ENCODE data around the gene DNAJC18.

DNAJC18 gene

DNA sequence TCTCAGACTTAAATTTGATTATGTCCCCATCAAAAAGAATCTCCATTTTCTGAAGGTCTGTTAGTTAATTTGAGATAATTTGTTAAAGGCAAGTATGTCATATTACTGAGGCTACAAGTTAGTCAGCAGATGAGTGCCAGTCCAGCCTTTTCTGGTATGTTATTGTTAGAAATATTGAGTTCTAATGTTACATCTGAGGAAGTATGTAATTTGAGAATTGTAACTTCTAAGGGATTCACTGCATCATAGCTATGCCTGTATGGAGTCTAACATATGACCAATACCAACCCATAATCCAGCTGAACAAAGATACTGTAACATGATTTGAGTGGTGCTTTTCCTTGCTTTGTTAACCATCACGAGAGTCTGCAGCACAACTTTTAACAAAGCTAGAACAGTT is 70.1 kb downstream of the DNAJC18 start:
- no peak for DNase-seq (ENCODE audit: low read depth in 2 of 2)

GRCh38 chr5:139368613-139369012 is 70.7 kb downstream of the DNAJC18 start:
- DNase-seq (ENCODE audit: low read depth in 2 of 2), result no peak

GRCh38 chr5:139364466-139364865 is 74.9 kb downstream of the DNAJC18 start:
- no peak for DNase-seq (ENCODE audit: low read depth in 2 of 2)

DNA sequence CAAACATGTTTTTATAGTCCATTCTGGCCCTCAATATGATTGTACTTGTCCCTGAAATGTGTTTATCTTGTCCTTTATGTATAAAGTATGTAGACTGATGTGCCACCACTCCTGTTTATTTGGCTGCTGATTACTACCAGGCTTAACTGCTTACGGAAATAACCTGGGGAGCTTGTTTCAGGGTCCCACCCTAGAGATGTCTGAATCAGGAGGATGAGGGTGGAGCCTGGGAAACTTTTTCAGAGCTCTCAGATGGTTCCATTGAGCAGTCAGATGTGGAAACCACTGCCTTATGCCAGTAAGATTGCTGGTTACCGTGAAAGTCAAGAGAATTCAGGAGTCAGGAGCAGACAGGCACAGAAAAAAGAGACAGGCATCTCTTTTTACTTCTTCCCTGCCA is 75.4 kb downstream of the DNAJC18 start:
- no peak for DNase-seq (ENCODE audit: low read depth in 2 of 2)

DNA sequence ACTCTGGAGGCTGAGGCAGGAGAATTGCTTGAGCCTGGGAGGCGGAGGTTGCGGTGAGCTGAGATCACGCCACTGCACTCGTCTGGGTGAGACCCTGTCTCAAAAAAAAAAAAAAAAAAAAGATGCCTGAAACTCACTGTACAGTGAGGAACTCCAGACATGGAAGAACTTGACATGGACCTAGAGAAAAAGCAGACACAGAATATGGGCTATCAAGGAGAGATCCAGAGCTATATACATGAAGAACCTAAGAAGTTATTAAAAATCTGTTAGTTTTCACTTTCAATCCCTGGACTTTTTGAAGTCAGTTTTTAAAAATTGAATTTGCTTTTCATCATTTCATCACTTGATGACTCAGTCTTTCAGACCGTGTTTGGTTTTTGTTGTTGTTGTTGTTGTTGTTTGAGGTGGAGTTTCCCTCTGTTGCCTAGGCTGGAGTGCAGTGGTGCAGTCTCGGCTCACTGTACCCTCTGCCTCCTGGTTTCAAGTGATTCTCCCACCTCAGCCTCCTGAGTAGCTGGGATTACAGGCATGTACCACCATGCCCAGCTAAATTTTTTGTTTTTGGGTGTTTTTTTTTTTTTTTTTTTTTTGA is 77.4 kb downstream of the DNAJC18 start:
- DNase-seq (ENCODE audit: low read depth in 2 of 2), result no peak

- DNase-seq (ENCODE audit: low read depth in 2 of 2), result no peak
Measured at GRCh38 chr5:139360384-139360783, 78.9 kb downstream of the DNAJC18 start.
